HUES64 (cell line): ENCODE measurements around the gene NCAM2.

Source experiments
- H3K27ac ChIP-seq: 2 replicates; pipeline ENCODE4 v1.7.0; 2013; ENCODE audit warnings: low read depth, low read length, inconsistent platforms
- H3K27me3 ChIP-seq: 2 replicates; pipeline ENCODE4 v1.6.1; 2013; ENCODE audit warnings: mild to moderate bottlenecking, low read length; ENCODE audit not compliant: insufficient read depth
- H3K36me3 ChIP-seq: 2 replicates; pipeline ENCODE4 v1.6.1; 2013; ENCODE audit warnings: mild to moderate bottlenecking, low read length; ENCODE audit not compliant: insufficient read depth
- H3K4me1 ChIP-seq: 2 replicates; pipeline ENCODE4 v1.6.1; 2013; ENCODE audit warnings: mild to moderate bottlenecking, low read length, moderate library complexity; ENCODE audit not compliant: insufficient read depth
- H3K4me3 ChIP-seq: 2 replicates; pipeline ENCODE4 v1.5.1; 2013; ENCODE audit warnings: mild to moderate bottlenecking, low read length, moderate library complexity
- H3K9ac ChIP-seq: 2 replicates; pipeline ENCODE4 v1.6.1; 2013; ENCODE audit warnings: mild to moderate bottlenecking, low read depth, low read length
- H3K9me3 ChIP-seq: 2 replicates; pipeline ENCODE4 v1.6.1; 2013; ENCODE audit warnings: low read depth, low read length; ENCODE audit not compliant: insufficient read depth
- WGBS: fragments of 150-250, 120-280 bp; methylation state at CpG from one replicate; pipeline ENCODE4 v1.1.7; 2013; ENCODE audit warnings: missing lambda C conversion rate; 5-methylcytosine and 5-hydroxymethylcytosine counted together

NCAM2 gene

DNA sequence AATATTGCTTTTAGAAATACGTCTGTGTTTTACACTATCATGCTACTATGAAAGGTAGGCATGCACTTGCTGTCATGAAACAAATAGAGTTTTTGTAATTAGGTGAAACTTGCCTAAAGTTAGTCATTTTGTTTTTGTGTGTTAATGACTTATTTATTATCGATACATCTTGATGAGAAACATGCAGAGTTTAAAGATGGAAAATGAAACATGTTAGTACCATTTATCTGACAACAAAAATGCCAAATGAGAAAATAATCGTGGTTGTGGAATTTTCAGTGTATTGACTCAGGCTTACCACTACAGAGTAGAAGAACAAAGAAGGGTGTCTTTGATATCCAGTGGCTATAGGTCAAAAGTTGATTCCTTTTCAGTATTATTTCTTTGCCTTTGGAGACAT is 105.5 kb downstream of the NCAM2 start:
- Histone ChIP-seq H3K27ac (no peak overlapping the region), H3K4me3 (no peak overlapping the region), H3K9me3 (no peaks in the 10 kb centered on the region), H3K9ac (no peak overlapping the region), H3K4me1 (peaks cover 4% of the 10 kb centered on the region), H3K27me3 (no peaks in the 10 kb centered on the region), H3K36me3 (no peaks in the 10 kb centered on the region)
- WGBS: 92% methylated on average over 3 of the region's 3 CpGs

DNA sequence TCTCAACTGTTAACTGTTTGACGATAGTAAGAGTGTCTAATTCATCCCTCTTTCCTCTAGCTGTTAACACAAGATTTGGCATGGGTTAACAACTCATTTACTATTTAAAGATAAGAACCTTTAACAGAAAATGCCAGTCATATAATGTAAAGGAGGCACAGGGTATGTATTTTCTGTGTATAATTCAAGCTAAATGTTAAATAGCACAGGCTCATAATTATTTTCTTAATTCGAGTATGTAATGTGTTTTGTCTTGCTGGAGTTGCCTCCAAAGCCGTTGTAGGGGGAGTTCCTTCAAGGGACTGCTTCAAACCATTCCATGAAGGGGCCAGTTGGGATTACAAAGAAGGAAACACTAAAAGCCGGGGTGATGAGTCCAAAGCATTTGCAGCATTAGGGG is 111.5 kb downstream of the NCAM2 start:
- Histone ChIP-seq H3K4me3 (no peak overlapping the region), H3K36me3 (no peaks in the 10 kb centered on the region), H3K9ac (no peak overlapping the region), H3K9me3 (no peaks in the 10 kb centered on the region), H3K4me1 (peaks cover under 1% of the 10 kb centered on the region; the same call in 1 of the 2 replicates), H3K27ac (no peak overlapping the region), H3K27me3 (no peaks in the 10 kb centered on the region)
- 93% methylated on average over 3 of the region's 4 CpGs for WGBS

DNA sequence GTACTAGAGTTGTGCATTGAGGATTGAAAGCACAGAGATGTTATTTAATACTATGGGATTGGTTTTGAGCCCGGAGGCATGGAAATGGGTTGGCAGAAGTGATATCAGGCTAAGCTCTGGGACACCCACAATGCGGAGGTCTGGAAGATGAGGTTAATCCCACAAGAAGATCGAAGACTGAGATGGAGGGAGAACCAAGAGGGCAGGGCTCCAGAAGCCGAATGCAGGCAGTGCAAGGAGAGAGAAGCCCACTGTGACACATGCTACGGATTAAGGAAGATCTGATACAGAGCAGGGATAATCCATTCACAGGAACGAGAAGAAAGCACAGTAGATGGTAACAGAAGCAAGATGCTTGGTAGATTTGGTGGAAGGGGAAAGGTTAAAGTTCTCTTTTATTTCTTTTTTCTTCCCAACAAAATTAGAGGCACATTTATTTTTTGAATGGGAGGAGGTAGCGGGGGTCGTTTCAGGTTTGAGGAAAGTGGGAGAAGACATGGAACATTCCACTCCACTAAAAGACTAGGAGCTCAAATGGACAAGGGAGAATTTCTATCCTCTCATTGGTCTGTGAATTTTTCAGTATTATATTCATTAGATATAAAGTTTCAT is 113.2 kb downstream of the NCAM2 start:
- H3K4me1 ChIP-seq: no peaks in the 10 kb centered on the region
- no peak overlapping the region for H3K27ac ChIP-seq
- 87% methylated on average over 6 of the region's 8 CpGs for WGBS
- H3K4me3 ChIP-seq: no peak overlapping the region
- H3K9ac ChIP-seq: no peak overlapping the region
- no peaks in the 10 kb centered on the region for H3K36me3 ChIP-seq
- H3K27me3 ChIP-seq: no peaks in the 10 kb centered on the region
- no peaks in the 10 kb centered on the region for H3K9me3 ChIP-seq

DNA sequence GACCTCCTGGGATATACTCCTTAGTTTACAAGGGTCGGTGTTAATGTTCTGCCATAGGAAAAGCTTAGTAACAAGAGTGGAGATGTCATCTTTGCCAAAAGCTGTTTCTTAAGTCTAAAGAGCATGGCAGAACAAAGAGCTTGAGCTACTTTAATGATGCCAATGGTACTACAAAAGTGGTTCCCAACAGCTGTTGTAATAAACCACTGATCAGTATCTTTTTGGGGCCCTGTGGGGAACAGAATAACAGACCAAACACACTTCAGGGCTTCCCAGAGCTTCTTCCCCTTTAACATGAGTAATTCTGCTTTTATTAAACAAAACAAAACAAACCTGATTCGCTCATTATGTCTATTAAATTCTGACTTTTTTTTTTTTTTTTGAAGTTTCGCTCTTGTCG is 116.3 kb downstream of the NCAM2 start:
- H3K9ac ChIP-seq: no peak overlapping the region
- no peaks in the 10 kb centered on the region for H3K27me3 ChIP-seq
- no peak overlapping the region for H3K27ac ChIP-seq
- no peak overlapping the region for H3K4me3 ChIP-seq
- H3K9me3 ChIP-seq: no peaks in the 10 kb centered on the region
- H3K4me1 ChIP-seq: no peaks in the 10 kb centered on the region
- no peaks in the 10 kb centered on the region for H3K36me3 ChIP-seq
- WGBS: 95% methylated on average over 4 of the region's 4 CpGs

DNA sequence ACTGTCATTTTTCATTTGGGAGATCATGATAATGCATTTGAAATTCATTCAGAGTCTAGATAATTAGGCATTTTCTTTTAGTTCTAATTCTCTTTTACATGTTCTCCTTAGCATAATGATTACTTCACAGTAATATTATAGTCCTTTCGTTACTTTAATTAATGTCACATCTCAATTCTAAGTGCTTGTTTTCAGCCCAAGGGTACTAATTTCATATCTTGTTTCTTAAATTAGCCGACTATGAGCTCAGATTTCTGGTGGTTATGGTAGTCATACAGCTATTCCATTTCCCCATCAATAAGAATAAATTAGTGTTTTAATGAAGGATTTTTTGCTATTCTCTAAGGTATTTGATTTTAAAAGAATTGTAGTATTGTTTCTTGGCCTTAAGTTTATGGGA is 120.9 kb downstream of the NCAM2 start:
- H3K27me3 ChIP-seq: no peaks in the 10 kb centered on the region
- H3K9me3 ChIP-seq: no peaks in the 10 kb centered on the region
- H3K4me3 ChIP-seq: no peak overlapping the region
- WGBS: 92% methylated on average over 1 of the region's 2 CpGs
- no peaks in the 10 kb centered on the region for H3K4me1 ChIP-seq
- H3K36me3 ChIP-seq: no peaks in the 10 kb centered on the region
- no peak overlapping the region for H3K9ac ChIP-seq
- H3K27ac ChIP-seq: no peak overlapping the region

DNA sequence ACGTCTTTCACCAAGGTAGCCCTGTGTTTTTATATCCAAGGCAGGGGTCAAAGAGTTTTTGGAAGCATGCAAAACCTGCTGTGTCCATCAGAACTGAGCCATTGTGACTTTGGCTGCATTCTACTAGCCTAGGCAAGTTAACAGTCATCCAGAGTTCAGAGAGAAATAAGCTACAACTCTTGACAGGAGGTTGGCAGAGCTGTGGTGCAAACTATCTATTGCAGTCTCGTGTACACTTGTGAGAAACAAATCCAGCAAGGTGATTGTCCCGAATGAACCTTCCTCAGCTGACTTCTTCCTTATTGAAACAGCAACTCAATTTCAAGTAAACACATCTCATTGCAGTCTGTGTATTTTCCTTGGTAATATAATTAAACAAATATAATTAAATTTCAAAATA is 124.5 kb downstream of the NCAM2 start:
- 91% methylated on average over 3 of the region's 3 CpGs for WGBS
- Histone ChIP-seq H3K36me3 (no peaks in the 10 kb centered on the region), H3K4me3 (no peak overlapping the region), H3K4me1 (no peaks in the 10 kb centered on the region), H3K27me3 (no peaks in the 10 kb centered on the region), H3K9ac (no peak overlapping the region), H3K9me3 (no peaks in the 10 kb centered on the region), H3K27ac (no peak overlapping the region)

DNA sequence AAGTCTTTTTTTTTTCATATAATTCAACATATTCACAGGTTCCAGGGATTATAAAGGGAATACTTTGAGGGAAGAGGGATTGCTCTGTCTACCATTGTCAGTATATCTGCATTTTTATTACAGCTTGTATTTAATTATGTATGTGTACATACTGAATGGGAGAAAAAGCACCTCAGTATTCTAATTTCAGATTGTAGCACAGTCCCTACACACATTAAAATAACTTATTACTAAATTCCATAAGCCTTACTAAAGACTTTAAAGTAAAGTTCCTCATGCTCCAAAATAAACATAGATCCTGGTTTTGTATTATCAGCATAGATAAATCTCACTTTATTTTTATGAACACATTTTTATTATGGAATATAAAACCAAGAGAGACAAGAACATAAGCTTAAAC is 134.2 kb downstream of the NCAM2 start:
- Histone ChIP-seq H3K27me3 (no peaks in the 10 kb centered on the region), H3K36me3 (no peaks in the 10 kb centered on the region), H3K27ac (no peak overlapping the region), H3K4me1 (no peaks in the 10 kb centered on the region), H3K4me3 (no peak overlapping the region), H3K9me3 (no peaks in the 10 kb centered on the region), H3K9ac (no peak overlapping the region)

DNA sequence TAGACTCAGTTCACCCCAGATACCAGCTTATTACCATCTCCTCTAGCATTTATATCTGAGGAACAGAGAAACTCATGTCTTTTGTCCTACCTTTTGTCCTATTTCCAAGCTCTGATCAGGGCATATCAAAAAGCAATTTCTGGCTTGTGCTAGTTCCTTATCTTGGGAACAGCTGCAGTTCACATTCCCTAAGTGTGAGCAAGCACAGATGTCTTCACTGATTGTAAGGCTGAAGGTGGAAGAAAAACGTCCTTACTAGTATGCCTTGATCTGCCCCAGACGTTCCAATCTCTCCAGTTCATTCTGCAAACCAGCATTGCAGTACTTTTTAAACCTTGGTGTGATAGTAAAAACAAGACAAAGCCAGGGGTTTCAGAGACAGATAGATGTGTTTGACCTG is 139.8 kb downstream of the NCAM2 start:
- Histone ChIP-seq H3K27ac (no peak overlapping the region), H3K27me3 (no peaks in the 10 kb centered on the region), H3K4me1 (no peaks in the 10 kb centered on the region), H3K9me3 (no peaks in the 10 kb centered on the region), H3K9ac (no peak overlapping the region), H3K4me3 (no peak overlapping the region), H3K36me3 (no peaks in the 10 kb centered on the region)
- WGBS: 0% methylated on average over 1 of the region's 2 CpGs

DNA sequence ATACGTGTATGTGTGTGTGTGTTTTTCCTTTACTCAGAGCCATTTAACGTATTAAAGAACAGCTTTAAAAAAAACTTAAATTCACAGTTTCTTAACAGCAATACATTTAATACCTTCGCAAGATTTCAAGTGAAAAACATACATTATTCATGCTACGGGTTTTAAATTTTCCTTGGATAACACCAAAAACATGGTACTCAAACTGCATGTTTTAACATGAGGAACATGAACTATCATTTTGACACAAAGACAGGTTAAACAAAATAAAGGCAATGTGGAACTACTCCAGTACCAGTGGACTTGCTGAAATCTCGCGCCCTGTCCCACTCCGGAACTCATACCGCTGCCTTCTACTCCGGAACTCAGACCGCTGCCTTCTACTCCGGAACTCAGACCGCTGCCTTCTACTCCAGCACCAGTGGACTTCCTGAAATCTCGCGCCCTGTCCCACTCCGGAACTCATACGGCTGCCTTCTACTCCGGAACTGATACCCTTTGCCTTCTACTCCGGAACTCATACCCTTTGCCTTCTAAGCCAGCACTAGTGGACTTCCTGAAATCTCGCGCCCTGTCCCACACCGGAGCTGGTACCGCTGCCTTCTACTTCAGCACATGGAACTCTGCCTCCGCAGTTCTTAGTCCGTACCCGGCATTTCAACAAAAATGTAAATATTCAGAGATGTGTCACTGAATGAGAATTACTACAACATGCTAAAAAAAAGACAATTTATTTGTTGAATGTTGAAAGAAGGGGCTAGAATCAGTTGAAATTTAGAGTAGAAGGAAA is 148.6 kb downstream of the NCAM2 start:
- 74% methylated on average over 24 of the region's 25 CpGs for WGBS
- Histone ChIP-seq H3K9me3 (no peaks in the 10 kb centered on the region), H3K9ac (peak overlapping the region; percentile 48; the same call in 1 of the 2 replicates), H3K27me3 (no peaks in the 10 kb centered on the region), H3K4me3 (peak overlapping the region; percentile 51), H3K27ac (no peak overlapping the region), H3K36me3 (no peaks in the 10 kb centered on the region), H3K4me1 (no peaks in the 10 kb centered on the region)

DNA sequence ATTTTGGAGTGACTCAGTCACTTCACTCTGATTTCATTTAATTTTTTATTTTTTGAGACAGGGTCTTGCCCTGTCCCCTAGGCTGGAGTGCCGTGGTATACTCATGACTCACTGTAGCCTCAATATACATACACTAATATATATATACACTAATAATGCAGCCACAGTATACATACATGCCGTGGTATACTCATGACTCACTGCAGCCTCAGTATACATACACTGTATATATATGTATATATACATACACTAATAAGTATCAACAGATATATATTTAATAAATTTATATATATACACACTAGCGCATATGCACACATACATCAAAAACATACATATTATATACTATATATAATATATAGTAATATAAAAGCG is 149.2 kb downstream of the NCAM2 start:
- Histone ChIP-seq H3K27ac (no peak overlapping the region), H3K4me3 (peak overlapping the region; percentile 51), H3K36me3 (no peaks in the 10 kb centered on the region), H3K9ac (0 out of 2 replicates have a peak overlapping the region, but pooled peaks have one; percentile 48), H3K27me3 (no peaks in the 10 kb centered on the region), H3K4me1 (no peaks in the 10 kb centered on the region), H3K9me3 (no peaks in the 10 kb centered on the region)
- WGBS: 78% methylated on average over 1 of the region's 4 CpGs

DNA sequence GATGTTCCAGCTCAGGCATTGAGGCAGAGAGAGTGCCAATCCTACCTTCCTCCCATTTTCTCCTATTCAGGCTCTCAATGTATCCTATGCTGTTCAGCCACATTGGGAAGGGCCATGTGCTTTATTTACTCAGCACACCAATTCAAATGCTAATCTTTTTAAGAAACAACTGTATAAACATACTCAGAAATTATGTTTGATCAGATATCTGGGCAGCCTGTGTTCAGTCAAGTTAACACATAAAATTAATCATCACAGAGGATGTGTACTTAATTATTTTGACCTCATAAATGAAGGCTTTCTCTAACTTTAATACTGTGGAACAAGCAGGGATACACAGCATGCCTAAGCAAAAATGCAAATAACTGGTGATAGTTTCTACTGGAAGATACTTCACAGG is 149.8 kb downstream of the NCAM2 start:
- no peak overlapping the region for H3K27ac ChIP-seq
- H3K27me3 ChIP-seq: no peaks in the 10 kb centered on the region
- no peaks in the 10 kb centered on the region for H3K9me3 ChIP-seq
- H3K4me3 ChIP-seq: no peak overlapping the region
- no peaks in the 10 kb centered on the region for H3K36me3 ChIP-seq
- no peak overlapping the region for H3K9ac ChIP-seq
- no peaks in the 10 kb centered on the region for H3K4me1 ChIP-seq
